AG04450 (cell line): Measurements from ENCODE around the gene SLCO3A1. TPM values are rescaled to one million over a fixed set of nuclear protein-coding genes. Genes with fewer than 3 reads are reported as not detected.
A peak's percentile ranks its signal among the peaks of the same experiment; 100 is the strongest.

Source experiments
- CTCF ChIA-PET: fragments of 300-600, 350-600 bp; formaldehyde crosslinking; extraction: SDS; loops from one replicate; lab custom pipeline; 2022; ENCODE audit warnings: antibody characterized with exemption, inconsistent platforms; lab: Charles Lee
- POLR2A ChIA-PET: fragments of 350-600 bp; formaldehyde crosslinking; extraction: SDS; loops from one replicate; lab custom pipeline; 2021; ENCODE audit warnings: antibody characterized with exemption, inconsistent platforms; lab: Yijun Ruan, JAX
- DNase-seq: peaks from one replicate; pipeline ENCODE4 v3.0.0-alpha.2; 2011; ENCODE audit warnings: low read depth, low spot score
- H3K27ac ChIP-seq: one replicate; pipeline ENCODE4 v1.5.1; 2012; ENCODE audit warnings: low read depth, low read length, control low read depth
- H3K27me3 ChIP-seq: one replicate; pipeline ENCODE4 v1.6.0; 2012; ENCODE audit warnings: low read length; ENCODE audit not compliant: control insufficient read depth, insufficient read depth
- H3K4me3 ChIP-seq: 2 replicates; pipeline ENCODE4 v1.5.1; 2011; ENCODE audit warnings: mild to moderate bottlenecking, low read depth, low read length, control low read depth
- H3K9me3 ChIP-seq: 2 replicates; pipeline ENCODE4 v1.5.1; 2012; ENCODE audit warnings: low read length; ENCODE audit not compliant: control insufficient read depth, insufficient read depth
- CTCF ChIP-seq: IDR thresholded peaks from 2 replicates; pipeline ENCODE4 v1.5.1; 2011; ENCODE audit warnings: low read depth, low read length, control low read depth, inconsistent platforms
- polyA plus RNA-seq: library from polyadenylated mRNA; depleted of rRNA; stranded (reverse); fragments of >200 nt; gene quantifications from 2 replicates; pipeline ENCODE4 v1.2.3, GENCODE V29; 2011

The SLCO3A1 gene
- polyA plus RNA-seq, 1 experiment: 7.6 TPM

GRCh38 chr15:91855684-91856489 is 2.4 kb downstream of the SLCO3A1 start:
- no peak overlapping the region for H3K27ac ChIP-seq
- H3K27me3 ChIP-seq: no peaks in the 10 kb centered on the region
- H3K9me3 ChIP-seq: no peaks in the 10 kb centered on the region
- H3K4me3 ChIP-seq: no peak overlapping the region
- ChIA-PET POLR2A (no interaction called here), CTCF (interaction anchor here (2.9 to 4.1 kb wide), 3 partner anchors 10 to 222 kb away, joined by 16 to 36 read pairs (median 21); no protein-coding TSS in a partner anchor)
- no peak for DNase-seq
- TF ChIP-seq CTCF: peak; percentile 23; the same call in 1 of the 2 replicates

GRCh38 chr15:91857224-91857585 is 3.7 kb downstream of the SLCO3A1 start:
- H3K27me3 ChIP-seq: no peaks in the 10 kb centered on the region
- no peak for DNase-seq
- no peak overlapping the region for H3K27ac ChIP-seq
- CTCF ChIA-PET: no interaction called here
- H3K4me3 ChIP-seq: no peak overlapping the region
- no peak for TF ChIP-seq CTCF
- no peaks in the 10 kb centered on the region for H3K9me3 ChIP-seq
- POLR2A ChIA-PET: no interaction called here

- H3K9me3 ChIP-seq: no peaks in the 10 kb centered on the region
- no peak for TF ChIP-seq CTCF
- no peak for DNase-seq
- no peaks in the 10 kb centered on the region for H3K27me3 ChIP-seq
- no peak overlapping the region for H3K27ac ChIP-seq
- CTCF ChIA-PET: interaction anchor here (3.1 kb wide), 1 partner anchor 8 kb away, joined by 23 read pairs; no protein-coding TSS in a partner anchor
- POLR2A ChIA-PET: no interaction called here
- no peak overlapping the region for H3K4me3 ChIP-seq
Observed at GRCh38 chr15:91857772-91858171, 4.3 kb downstream of the SLCO3A1 start.

GRCh38 chr15:91860498-91860897 is 7.0 kb downstream of the SLCO3A1 start:
- Histone ChIP-seq H3K9me3 (no peaks in the 10 kb centered on the region), H3K27ac (no peak overlapping the region), H3K27me3 (no peaks in the 10 kb centered on the region), H3K4me3 (no peak overlapping the region)
- TF ChIP-seq CTCF: no peak
- ChIA-PET POLR2A (no interaction called here), CTCF (interaction anchor here (0.9 to 3.1 kb wide), 2 partner anchors 11 to 222 kb away, joined by 3 to 23 read pairs; no protein-coding TSS in a partner anchor)
- no peak for DNase-seq

GRCh38 chr15:91861223-91861622 is 7.7 kb downstream of the SLCO3A1 start:
- POLR2A ChIA-PET: no interaction called here
- CTCF ChIA-PET: interaction anchor here (1.3 kb wide), 1 partner anchor 9 kb away, joined by 3 read pairs; no protein-coding TSS in a partner anchor
- no peak for DNase-seq

More at GRCh38 chr15:91861223-91861622, 7.7 kb downstream of the SLCO3A1 start:
- no peak overlapping the region for H3K4me3 ChIP-seq
- no peaks in the 10 kb centered on the region for H3K27me3 ChIP-seq
- no peak overlapping the region for H3K27ac ChIP-seq
- TF ChIP-seq CTCF: no peak
- H3K9me3 ChIP-seq: no peaks in the 10 kb centered on the region
